Astrocyte (in vitro differentiated cells and primary cell): ENCODE results near the gene FCRLB. TPM values are rescaled to one million over a fixed set of nuclear protein-coding genes. Genes with fewer than 3 reads are reported as not detected.
A peak's percentile ranks its signal among the peaks of the same experiment; 100 is the strongest.

Experiments
- DNase-seq: peaks from one replicate; pipeline ENCODE4 v3.0.0-alpha.2; 2010; ENCODE audit warnings: low read depth
- FAIRE-seq: peaks from 2 replicates; lab custom pipeline; 2011; peaks lifted over from hg19 to GRCh38; lab: Jason Lieb, UNC
- H2AFZ ChIP-seq: 2 replicates; pipeline ENCODE4 v1.6.0; 2012; ENCODE audit warnings: low read depth, low read length, inconsistent platforms
- H3K27ac ChIP-seq: 2 replicates; pipeline ENCODE4 v1.5.1; 2011; ENCODE audit warnings: low read depth, low read length, inconsistent platforms
- H3K27me3 ChIP-seq: 2 replicates; pipeline ENCODE4 v1.6.0; 2011; ENCODE audit warnings: low read length, inconsistent platforms; ENCODE audit not compliant: insufficient read depth
- H3K36me3 ChIP-seq: 2 replicates; pipeline ENCODE4 v1.5.1; 2011; ENCODE audit warnings: low read length, inconsistent platforms; ENCODE audit not compliant: insufficient read depth
- H3K4me1 ChIP-seq: 2 replicates; pipeline ENCODE4 v1.5.1; 2011; ENCODE audit warnings: low read length, inconsistent platforms; ENCODE audit not compliant: insufficient read depth
- H3K4me2 ChIP-seq: 2 replicates; pipeline ENCODE4 v1.6.0; 2012; ENCODE audit warnings: low read length, inconsistent platforms
- H3K4me3 ChIP-seq: 2 replicates; pipeline ENCODE4 v1.5.1; 2011; ENCODE audit warnings: low read depth, mild to moderate bottlenecking, low read length, inconsistent platforms; ENCODE audit not compliant: insufficient read depth
- H3K79me2 ChIP-seq: 2 replicates; pipeline ENCODE4 v1.6.0; 2012; ENCODE audit warnings: mild to moderate bottlenecking, low read length, inconsistent platforms; ENCODE audit not compliant: insufficient read depth
- H3K9ac ChIP-seq: 2 replicates; pipeline ENCODE4 v1.6.0; 2012; ENCODE audit warnings: mild to moderate bottlenecking, low read length, inconsistent platforms
- H3K9me3 ChIP-seq: 2 replicates; pipeline ENCODE4 v1.5.1; 2012; ENCODE audit warnings: low read depth, mild to moderate bottlenecking, low read length, inconsistent platforms; ENCODE audit not compliant: insufficient read depth
- H4K20me1 ChIP-seq: 2 replicates; pipeline ENCODE4 v1.6.0; 2012; ENCODE audit warnings: low read length, inconsistent platforms; ENCODE audit not compliant: insufficient read depth
- H3K27ac Mint-ChIP-seq: one replicate; pipeline ENCODE4 v1.8.0; 2021; ENCODE audit warnings: mild to moderate bottlenecking, mixed read lengths; ENCODE audit not compliant: unreplicated experiment
- H3K27me3 Mint-ChIP-seq: one replicate; pipeline ENCODE4 v1.8.0; 2021; ENCODE audit warnings: low read depth, mixed read lengths; ENCODE audit not compliant: unreplicated experiment
- H3K36me3 Mint-ChIP-seq: one replicate; pipeline ENCODE4 v1.8.0; 2021; ENCODE audit warnings: low read depth, mixed read lengths; ENCODE audit not compliant: unreplicated experiment
- H3K4me1 Mint-ChIP-seq: one replicate; pipeline ENCODE4 v1.8.0; 2021; ENCODE audit warnings: low read depth, mixed read lengths; ENCODE audit not compliant: unreplicated experiment
- H3K4me3 Mint-ChIP-seq: one replicate; pipeline ENCODE4 v1.8.0; 2021; ENCODE audit warnings: mild to moderate bottlenecking, moderate library complexity, mixed read lengths; ENCODE audit not compliant: unreplicated experiment
- H3K9me3 Mint-ChIP-seq: one replicate; pipeline ENCODE4 v1.8.0; 2021; ENCODE audit warnings: mild to moderate bottlenecking, mixed read lengths; ENCODE audit not compliant: unreplicated experiment
- CTCF ChIP-seq: IDR thresholded peaks from 2 replicates; pipeline ENCODE4 v1.5.1; 2011; ENCODE audit warnings: low read depth, mild to moderate bottlenecking, inconsistent platforms, low read length, moderate library complexity; ENCODE audit not compliant: insufficient read depth
- EZH2 ChIP-seq: IDR thresholded peaks from 2 replicates; pipeline ENCODE4 v1.6.1; 2012; ENCODE audit warnings: mild to moderate bottlenecking, low read length, inconsistent platforms; ENCODE audit not compliant: insufficient read depth
- total RNA-seq: library from RNA; stranded (reverse); gene quantifications from 2 replicates; pipeline ENCODE4 v1.2.1, GENCODE V29; 2021

FCRLB gene
- total RNA-seq, 1 donor from 2014 or later: 0.79 TPM

DNA sequence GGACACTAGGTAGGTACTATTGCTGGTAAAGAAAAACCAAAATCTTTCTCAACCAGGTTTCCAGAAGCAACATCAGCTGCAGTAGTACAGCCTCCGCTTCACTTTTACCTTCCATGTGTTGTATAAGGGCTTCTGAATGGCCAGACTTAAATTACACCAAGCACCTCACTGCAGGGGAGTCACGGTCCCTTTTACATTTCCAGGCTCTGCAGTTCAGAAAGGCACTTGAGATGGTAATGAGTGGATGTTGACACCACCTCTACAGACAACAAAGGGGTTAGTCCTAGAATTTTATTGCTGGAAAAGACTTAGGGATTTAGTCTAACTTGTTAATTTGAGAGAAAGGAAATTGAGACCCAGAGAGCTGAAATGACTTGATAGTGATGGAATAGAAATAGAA, 16.3 kb downstream of the FCRLB start:
- no peaks in the 10 kb centered on the region for H4K20me1 ChIP-seq
- H3K79me2 ChIP-seq: no peaks in the 10 kb centered on the region
- no peak overlapping the region for H3K4me2 ChIP-seq
- Mint-ChIP-seq H3K9me3 (no peaks in the 10 kb centered on the region), H3K36me3 (no peaks in the 10 kb centered on the region), H3K27me3 (peaks cover 13% of the 10 kb centered on the region), H3K27ac (no peak overlapping the region), H3K4me1 (peaks cover 8% of the 10 kb centered on the region), H3K4me3 (no peak overlapping the region)
- no peak overlapping the region for H3K4me3 ChIP-seq
- DNase-seq: no peak
- H2AFZ ChIP-seq: no peak overlapping the region
- no peak overlapping the region for H3K27ac ChIP-seq
- no peak for TF ChIP-seq CTCF
- TF ChIP-seq EZH2: no peak
- H3K36me3 ChIP-seq: no peaks in the 10 kb centered on the region
- FAIRE-seq: no peak
- H3K9me3 ChIP-seq: no peaks in the 10 kb centered on the region
- no peak overlapping the region for H3K9ac ChIP-seq
- H3K4me1 ChIP-seq: peaks cover 11% of the 10 kb centered on the region
- H3K27me3 ChIP-seq: no peaks in the 10 kb centered on the region

DNA sequence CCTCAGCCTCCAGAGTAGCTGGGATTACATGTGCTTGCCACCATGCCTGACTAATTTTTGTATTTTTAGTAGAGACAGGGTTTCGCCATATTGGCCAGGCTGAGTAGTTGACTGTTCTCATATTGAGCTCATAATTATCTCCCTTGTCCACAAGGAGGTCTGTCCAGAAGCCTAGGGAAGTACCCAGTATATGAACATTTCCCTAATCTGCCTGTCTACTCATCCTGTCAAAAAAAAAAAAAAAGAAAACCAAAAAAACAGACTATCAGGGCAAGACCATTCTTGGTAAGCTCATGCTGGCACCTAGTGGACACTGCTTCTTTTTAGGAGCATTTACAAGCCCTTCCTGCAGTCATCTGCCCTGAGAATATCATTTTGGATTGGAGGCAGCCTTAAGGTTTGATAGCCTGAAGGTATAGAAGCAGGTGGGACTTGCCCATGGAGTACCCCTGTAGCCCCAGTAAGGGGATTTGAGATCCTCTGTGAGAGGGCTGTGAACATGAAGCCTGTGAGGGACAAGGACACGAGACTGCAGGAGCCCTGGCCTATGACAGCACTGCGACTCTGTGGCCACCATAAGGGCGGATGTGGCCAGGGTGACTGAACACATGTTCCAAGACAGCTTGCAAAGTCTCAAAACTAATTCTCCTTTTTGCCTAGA, 17.4 kb downstream of the FCRLB start:
- FAIRE-seq (peak; percentile 55), DNase-seq (peak; percentile 59)
- Histone ChIP-seq H3K27me3 (no peaks in the 10 kb centered on the region), H2AFZ (no peak overlapping the region), H3K4me2 (no peak overlapping the region), H3K36me3 (no peaks in the 10 kb centered on the region), H3K9ac (no peak overlapping the region), H3K9me3 (no peaks in the 10 kb centered on the region), H3K27ac (no peak overlapping the region), H3K4me1 (peaks cover 11% of the 10 kb centered on the region), H4K20me1 (no peaks in the 10 kb centered on the region), H3K79me2 (no peaks in the 10 kb centered on the region), H3K4me3 (no peak overlapping the region)
- H3K27me3 Mint-ChIP-seq: peaks cover 13% of the 10 kb centered on the region
- no peak overlapping the region for H3K27ac Mint-ChIP-seq
- H3K9me3 Mint-ChIP-seq: no peaks in the 10 kb centered on the region
- no peaks in the 10 kb centered on the region for H3K36me3 Mint-ChIP-seq
- H3K4me3 Mint-ChIP-seq: no peak overlapping the region
- peak; percentile 71 for TF ChIP-seq CTCF
- TF ChIP-seq EZH2: no peak
- H3K4me1 Mint-ChIP-seq: peaks cover 6% of the 10 kb centered on the region

GRCh38 chr1:161739865-161740566, 18.7 kb downstream of the FCRLB start:
- Histone ChIP-seq H2AFZ (no peak overlapping the region), H3K27ac (no peak overlapping the region), H3K4me3 (no peak overlapping the region), H3K36me3 (no peaks in the 10 kb centered on the region), H3K4me2 (no peak overlapping the region), H3K4me1 (peaks cover 8% of the 10 kb centered on the region), H3K27me3 (no peaks in the 10 kb centered on the region), H4K20me1 (no peaks in the 10 kb centered on the region), H3K79me2 (no peaks in the 10 kb centered on the region), H3K9ac (no peak overlapping the region), H3K9me3 (no peaks in the 10 kb centered on the region)
- Mint-ChIP-seq H3K27me3 (peaks cover 13% of the 10 kb centered on the region), H3K9me3 (peaks cover 2% of the 10 kb centered on the region), H3K27ac (no peak overlapping the region), H3K36me3 (no peaks in the 10 kb centered on the region), H3K4me3 (no peak overlapping the region), H3K4me1 (peaks cover 10% of the 10 kb centered on the region)
- TF ChIP-seq EZH2 (no peak), CTCF (no peak)
- FAIRE-seq (no peak), DNase-seq (no peak)
